Head of caudate nucleus (tissue), 42 donors: ENCODE results near the gene SLX4IP.

Source experiments
- DNase-seq, 42 donors: peaks; one replicate each; pipeline versions ENCODE4 v3.0.0 to v3.0.0-alpha.2; 2020 to 2021; ENCODE audit warnings: mixed read lengths in 7 of 42
- intact Hi-C: fragments of 100-400 bp; cut with DNase I; formaldehyde crosslinking; loops from one replicate; pipeline ENCODE4 v1.15.0; 2022

The SLX4IP gene

GRCh38 chr20:10423735-10424134, 11.4 kb upstream of the SLX4IP start:
- intact Hi-C loops: no loop called here
- no peak for DNase-seq

- intact Hi-C loops: no loop called here
- peak; percentile 32 to 86 (median 68) for DNase-seq
Measured at GRCh38 chr20:10427060-10427692, 7.9 kb upstream of the SLX4IP start.

GRCh38 chr20:10428008-10428407, 7.1 kb upstream of the SLX4IP start:
- intact Hi-C loops: no loop called here
- no peak for DNase-seq

- intact Hi-C loops: no loop called here
- no peak for DNase-seq
Measured at GRCh38 chr20:10429443-10429981, 5.6 kb upstream of the SLX4IP start.

- intact Hi-C loops: loop anchor here (5.0 kb wide), 2 partner anchors 213 to 453 kb away; partner anchors contain the start of gene SNAP25
- no peak for DNase-seq
Measured at GRCh38 chr20:10430000-10430466, 5.1 kb upstream of the SLX4IP start.

GRCh38 chr20:10430704-10431103, 4.4 kb upstream of the SLX4IP start:
- DNase-seq: no peak
- intact Hi-C loops: loop anchor here (5.0 kb wide), 2 partner anchors 213 to 453 kb away; partner anchors contain the start of gene SNAP25

GRCh38 chr20:10432079-10432478, 3.0 kb upstream of the SLX4IP start:
- intact Hi-C loops: loop anchor here (5.0 kb wide), 2 partner anchors 215 to 455 kb away; partner anchors contain the start of gene SNAP25
- DNase-seq: no peak

- intact Hi-C loops: loop anchor here (5.0 kb wide), 2 partner anchors 216 to 456 kb away; partner anchors contain the start of gene SNAP25
- DNase-seq: no peak
Measured at GRCh38 chr20:10433014-10433622, 2.0 kb upstream of the SLX4IP start.

- intact Hi-C loops: loop anchor here (5.0 kb wide), 2 partner anchors 217 to 457 kb away; partner anchors contain the start of gene SNAP25
- DNase-seq: peak; percentile 54 to 95 (median 87)
Measured at GRCh38 chr20:10433623-10434466, 1.3 kb upstream of the SLX4IP start, which contains the start of gene MKKS. TSS of gene MKKS (minus strand) at chr20:10434222. CDS start at chr20:10413514, 20,708 bp downstream.

GRCh38 chr20:10434467-10434831, 656 bp upstream of the SLX4IP start:
- DNase-seq: peak; percentile 84 to 98 (median 93)

DNA sequence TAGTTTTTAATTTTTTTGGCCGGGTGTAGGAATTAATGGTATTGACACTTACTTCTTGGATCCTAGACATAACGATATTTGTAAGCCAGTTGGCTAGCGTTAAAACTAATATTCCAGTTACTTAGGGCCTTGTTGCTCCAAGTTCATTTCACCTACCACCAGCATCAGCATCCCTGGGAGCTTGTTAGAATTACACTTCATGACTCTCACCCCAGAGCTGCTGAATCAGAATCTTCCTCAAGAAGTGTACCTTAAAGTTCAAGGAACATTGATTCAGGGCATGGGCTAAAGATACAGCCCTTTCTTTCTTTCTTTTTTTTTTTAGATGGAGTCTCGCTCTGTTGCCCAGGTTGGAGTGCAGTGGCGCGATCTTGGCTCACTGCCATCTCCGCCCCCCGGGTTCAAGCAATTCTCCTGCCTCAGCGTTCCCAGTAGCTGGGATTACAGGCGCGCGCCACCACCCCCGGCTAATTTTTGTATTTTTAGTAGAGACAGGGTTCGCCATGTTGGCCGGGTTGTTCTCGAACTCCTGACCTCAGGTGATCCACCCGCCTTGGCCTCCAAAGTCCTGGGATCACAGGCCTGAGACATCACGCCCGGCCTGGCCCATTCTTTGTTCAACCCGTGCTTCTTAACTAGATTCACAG, 1.1 kb downstream of the SLX4IP start:
- no peak for DNase-seq
- intact Hi-C loops: no loop called here

More at GRCh38 chr20:10434467-10434831, 656 bp upstream of the SLX4IP start:
- intact Hi-C loops: loop anchor here (5.0 kb wide), 2 partner anchors 217 to 457 kb away; partner anchors contain the start of gene SNAP25

- intact Hi-C loops: no loop called here
Measured at GRCh38 chr20:10438217-10438616, 3.1 kb downstream of the SLX4IP start.

DNA sequence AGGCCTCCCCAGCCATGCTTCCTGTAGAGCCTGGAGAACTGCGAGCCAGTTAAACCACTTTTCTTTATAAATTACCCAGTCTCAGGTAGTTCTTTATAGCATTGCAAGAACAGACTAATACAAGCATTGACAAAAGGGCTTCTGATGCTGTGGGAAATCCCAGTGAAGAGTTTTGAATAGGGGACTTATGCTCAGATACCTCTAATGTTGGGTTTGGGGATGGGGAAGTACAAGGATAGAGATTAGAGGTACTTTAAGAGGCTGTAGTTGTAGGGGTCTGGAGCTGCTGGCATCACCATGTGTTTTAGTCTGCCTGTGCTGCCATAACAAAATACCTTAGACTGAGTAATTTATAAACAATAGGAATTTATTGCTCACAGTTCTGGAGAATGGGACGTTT, 8.8 kb downstream of the SLX4IP start:
- no peak for DNase-seq
- intact Hi-C loops: no loop called here

More at GRCh38 chr20:10438217-10438616, 3.1 kb downstream of the SLX4IP start:
- DNase-seq: no peak

DNA sequence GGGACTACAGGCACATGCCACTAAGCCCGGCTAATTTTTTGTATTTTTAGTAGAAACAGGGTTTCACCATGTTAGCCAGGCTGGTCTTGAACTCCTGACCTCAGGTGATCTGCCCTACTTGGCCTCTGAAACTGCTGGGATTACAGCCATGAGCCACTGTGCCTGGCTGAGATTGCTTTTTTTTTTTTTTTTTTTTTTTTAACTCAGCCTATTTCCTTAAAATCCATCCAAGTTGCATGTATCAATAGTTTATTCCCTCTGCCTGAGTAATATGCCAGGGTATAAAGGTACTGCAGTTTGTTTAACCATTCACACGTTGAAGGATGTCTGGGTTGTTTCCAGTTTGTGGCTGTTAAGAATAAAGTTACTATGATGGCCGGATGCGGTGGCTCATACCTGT, 10.7 kb downstream of the SLX4IP start:
- no peak for DNase-seq
- intact Hi-C loops: no loop called here

GRCh38 chr20:10447028-10447427, 11.9 kb downstream of the SLX4IP start:
- no peak for DNase-seq
- intact Hi-C loops: no loop called here

- intact Hi-C loops: no loop called here
- DNase-seq: no peak
Measured at GRCh38 chr20:10448270-10449156, 13.4 kb downstream of the SLX4IP start.

DNA sequence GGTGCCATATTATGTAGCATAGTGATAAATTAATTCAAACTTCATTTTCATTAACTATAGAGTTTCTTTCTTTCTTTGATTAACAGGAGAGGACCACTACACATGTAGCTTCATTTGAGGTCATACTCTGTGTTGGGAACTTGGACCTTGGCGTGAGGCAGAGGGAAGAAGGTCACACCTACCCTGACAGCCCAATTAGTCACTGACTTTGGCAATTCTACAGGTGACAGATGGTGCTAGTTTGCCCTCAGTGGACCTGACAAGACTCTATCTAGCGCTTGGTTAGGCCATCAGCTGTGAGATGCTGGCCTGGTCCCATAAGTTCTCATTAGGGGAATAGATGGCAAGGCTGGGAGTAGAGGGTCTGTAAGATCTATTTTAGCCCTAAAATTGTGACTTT, 14.2 kb downstream of the SLX4IP start:
- no peak for DNase-seq
- intact Hi-C loops: no loop called here

DNA sequence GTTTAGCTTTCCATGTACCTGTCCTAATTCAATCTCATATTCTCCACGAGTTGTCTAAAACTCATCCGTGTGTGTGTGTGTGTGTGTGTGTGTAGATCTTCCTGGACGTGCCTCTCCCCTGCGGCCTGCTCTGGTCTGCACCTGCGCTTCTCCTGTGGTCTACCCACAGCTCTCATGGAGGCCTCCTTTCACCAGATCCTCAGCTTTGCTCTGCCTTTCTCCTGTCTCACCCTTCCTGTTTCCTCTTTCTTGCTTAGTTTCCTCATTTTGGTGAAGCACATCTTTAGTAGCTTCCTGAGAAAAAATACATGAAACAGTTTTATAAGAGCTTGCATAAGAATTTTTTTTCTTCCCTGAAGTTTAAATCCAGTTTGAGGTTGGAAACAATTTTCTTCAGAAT, 18.1 kb downstream of the SLX4IP start:
- no peak for DNase-seq

More for the DNA sequence above, 18.1 kb downstream of the SLX4IP start:
- intact Hi-C loops: no loop called here
